CD4-positive, alpha-beta T cell treated with Interleukin-17A for 4 hours (primary cell): Measurements from ENCODE around the gene CYP3A4.
"Not testable (repeated sequence)": the region's sequence is repeated elsewhere in the genome, so short reads cannot be mapped to it uniquely, and the experiment has no call there.

Source experiments
- DNase-seq: peaks from one replicate; pipeline ENCODE4 v3.0.0-alpha.2; 2020; ENCODE audit warnings: mixed read lengths

Gene CYP3A4

DNA sequence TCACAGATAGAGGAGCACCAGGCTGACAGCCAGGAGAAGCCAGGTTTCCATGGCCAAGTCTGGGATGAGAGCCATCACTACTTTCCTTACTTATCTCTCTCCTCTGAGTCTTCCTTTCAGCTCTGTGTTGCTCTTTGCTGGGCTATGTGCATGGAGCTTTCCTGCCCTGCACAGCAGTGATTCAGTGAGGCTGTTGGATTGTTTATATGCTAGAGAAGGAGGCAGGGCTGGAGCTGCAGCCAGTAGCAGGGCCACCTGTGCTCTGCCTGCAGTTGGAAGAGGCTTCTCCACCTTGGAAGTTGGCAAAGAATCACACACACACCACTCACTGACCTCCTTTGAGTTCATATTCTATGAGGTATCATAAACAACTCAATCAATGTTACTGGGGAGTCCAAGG is at the start of gene CYP3A4:
Gene CYP3A4 (minus strand): TSS at position 178 of the 400 bp plus-strand sequence. CDS start 103 bp downstream, at position 75.
- DNase-seq: no peak

DNA sequence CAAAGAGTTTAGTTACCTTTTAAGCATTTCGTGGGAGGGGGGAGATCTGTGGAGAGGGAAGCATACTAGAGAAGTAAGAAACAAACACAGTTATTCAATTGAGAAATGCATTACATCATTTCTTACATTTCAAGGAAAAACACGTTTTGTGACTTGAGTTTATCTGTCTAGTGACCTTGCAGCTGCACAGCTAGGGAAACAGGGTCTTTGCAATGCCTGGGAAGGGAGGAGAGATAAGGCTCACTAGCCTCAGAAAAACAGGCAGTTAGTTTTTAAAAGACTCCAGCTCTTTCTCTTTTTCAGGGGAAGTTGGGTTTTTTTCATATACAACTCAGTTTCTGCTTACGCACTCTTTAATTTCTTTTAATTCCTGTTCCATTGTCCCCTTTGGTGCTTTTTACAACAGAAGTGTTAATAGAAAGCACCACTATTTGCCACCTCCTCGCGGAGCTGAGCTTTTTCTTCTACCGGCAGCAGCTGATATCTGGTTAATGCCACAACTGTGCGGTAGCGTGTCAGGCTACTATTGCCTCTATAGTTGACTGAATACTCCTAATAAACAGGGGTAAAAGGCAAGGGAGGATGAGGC is 49.4 kb upstream of the CYP3A4 start:
- DNase-seq: no peak

DNA sequence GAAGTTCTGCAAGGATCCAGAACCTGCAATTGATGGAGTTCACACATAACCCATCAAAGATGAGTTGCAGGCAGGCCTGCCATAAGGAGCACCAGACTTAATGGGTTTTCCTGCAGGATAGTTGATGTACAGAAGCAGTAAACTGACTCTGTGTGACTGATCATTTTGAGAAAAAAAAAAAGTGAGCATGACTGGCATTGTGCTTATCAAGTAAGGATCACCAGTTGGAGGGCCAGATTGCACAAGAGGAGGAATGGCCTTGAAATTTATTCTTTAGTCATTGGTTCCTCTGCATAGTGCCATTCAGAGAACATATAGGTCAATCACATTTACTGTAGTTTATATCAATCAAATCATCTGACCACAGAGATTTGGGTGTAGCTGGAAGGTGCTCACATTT is 47.6 kb upstream of the CYP3A4 start:
- no peak for DNase-seq

DNA sequence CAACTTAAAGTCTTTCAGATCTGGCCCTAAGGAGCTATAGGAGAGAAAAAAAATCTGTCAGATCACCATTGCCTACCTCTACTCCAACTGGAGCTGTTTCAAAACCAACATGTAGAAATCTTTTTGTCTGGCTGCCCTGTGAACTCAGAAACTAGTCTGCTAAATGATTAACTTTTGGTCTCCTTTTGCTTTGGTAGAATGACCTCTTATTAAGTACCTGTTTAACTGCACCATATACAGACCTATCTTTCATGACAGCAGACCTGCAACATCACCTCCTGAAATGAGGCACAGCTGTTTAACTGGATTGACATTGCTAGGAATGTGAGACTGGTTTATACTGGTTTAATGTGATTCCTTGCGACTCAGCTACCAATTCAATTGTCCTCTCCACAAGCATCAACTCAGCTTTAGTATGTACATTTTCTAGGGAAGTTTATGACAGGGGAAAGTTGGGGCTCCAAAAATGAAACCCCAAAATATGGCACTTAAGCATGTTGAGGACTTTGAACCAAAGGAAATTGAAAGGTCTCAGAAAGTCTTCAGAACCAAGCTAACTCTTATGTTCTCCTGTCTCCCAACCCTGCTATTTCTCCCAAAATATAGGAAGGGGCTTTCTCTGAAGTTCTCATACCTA is 45.7 kb upstream of the CYP3A4 start:
- no peak for DNase-seq

DNA sequence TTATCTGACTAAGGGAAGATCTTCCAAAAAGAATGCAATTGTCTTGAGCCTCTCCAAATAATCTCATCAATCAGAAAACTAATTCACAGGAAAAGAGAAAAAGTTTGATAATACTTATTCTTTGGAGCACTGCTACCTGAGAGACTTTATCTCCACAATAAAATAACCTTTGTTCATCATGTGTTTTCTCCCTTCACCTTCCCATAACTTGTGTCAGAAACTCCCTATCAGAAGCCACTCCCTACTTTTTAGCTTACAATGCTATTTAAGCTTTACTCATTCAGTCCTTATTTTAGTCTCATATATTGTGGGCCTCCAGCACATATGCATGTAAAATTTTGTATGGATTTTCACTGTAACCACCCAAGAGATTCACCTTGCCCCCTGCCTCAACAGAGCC is 44.8 kb upstream of the CYP3A4 start:
- DNase-seq: no peak

DNA sequence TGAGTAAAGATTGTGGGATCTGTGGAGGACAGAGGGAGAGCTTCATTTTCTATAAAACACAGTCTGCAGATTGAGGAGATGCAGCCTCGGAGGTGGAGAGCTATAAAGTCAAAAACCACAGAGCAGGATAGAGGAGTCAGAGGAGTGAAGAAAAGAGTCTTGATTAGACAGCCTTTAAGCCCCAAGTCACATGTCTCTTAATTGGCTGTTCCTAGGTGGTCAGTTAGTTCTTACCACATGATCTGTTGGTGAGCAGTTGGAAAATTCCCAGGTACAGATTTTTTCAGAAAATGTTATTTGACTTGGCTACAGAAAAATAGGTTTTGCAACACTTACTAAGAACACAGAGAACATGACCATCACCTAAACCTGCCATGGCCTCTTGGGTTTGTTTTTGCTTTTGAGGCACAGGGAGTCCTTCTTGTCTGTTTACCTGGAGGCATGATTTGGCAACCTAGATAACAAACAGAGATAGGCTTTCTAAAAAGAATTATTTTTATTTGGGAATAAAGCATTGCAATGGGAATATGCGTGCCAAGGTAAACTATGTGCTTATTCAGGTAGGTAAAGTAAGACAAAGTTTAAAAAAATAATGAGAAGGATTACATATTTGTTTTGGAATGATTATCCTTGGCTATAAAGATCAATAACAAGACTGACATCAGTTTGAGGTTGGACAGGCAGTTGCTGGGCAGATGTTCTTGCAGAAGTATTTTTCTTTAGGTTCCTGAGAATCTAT is 43.2 kb upstream of the CYP3A4 start:
- no peak for DNase-seq

DNA sequence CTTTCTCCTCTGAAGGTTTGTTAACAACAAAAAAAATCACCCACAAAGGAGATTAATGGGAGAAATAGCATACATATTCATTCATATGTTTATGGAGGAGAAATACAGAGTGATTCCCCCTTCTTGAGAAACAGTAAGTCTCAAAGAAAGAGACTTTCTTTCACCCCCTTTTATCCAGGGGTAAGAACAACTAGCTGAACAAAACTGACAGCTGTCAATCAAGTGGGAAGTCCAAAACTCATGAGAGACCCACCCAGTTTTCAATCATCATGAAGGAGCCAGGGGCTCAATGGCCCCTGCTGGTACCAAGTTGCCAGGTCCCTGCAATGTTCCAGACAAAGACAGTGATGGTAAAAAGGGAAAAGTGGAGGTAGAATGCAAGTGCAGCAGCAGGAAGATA is 41.9 kb upstream of the CYP3A4 start:
- DNase-seq: no peak

DNA sequence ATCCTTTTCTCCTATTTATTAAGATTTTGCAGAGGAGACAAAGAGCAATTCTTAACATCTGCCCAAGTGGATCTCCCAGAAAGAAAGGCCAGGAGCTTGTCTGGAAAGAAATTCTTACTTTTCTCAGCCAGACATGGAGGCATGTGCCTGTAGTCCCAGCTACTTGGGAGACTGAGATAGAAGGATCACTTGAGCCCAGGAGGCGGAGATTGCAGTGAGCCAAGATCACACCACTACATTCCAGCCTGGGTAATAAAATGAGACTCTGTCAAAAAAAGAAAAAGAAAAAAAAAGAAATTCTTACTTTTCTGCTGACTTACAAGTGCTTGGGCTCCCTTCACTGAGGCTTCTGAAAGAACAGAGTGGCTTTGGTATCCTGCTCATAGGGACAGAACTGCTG is 41.5 kb upstream of the CYP3A4 start:
- DNase-seq: no peak

DNA sequence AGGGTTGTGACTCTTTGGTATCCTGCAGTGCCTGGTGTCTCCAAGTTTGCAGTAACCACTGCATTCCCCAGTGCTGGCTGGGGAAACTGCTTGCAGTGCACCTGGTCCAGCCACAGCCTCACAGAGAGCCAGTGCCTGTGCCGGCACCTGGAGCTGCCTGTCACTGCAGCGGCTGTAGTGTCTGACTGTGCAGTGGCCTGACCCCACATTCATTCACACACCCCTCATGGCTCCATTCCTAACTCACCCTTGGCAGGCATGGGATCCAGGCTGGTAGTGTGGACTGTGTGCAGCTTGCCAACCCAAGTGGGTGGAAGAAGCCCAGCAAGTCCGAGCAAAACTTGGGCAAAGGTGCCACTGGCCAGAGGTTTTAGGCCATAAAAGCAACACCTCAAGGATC is 40.1 kb upstream of the CYP3A4 start:
- DNase-seq: no peak

DNA sequence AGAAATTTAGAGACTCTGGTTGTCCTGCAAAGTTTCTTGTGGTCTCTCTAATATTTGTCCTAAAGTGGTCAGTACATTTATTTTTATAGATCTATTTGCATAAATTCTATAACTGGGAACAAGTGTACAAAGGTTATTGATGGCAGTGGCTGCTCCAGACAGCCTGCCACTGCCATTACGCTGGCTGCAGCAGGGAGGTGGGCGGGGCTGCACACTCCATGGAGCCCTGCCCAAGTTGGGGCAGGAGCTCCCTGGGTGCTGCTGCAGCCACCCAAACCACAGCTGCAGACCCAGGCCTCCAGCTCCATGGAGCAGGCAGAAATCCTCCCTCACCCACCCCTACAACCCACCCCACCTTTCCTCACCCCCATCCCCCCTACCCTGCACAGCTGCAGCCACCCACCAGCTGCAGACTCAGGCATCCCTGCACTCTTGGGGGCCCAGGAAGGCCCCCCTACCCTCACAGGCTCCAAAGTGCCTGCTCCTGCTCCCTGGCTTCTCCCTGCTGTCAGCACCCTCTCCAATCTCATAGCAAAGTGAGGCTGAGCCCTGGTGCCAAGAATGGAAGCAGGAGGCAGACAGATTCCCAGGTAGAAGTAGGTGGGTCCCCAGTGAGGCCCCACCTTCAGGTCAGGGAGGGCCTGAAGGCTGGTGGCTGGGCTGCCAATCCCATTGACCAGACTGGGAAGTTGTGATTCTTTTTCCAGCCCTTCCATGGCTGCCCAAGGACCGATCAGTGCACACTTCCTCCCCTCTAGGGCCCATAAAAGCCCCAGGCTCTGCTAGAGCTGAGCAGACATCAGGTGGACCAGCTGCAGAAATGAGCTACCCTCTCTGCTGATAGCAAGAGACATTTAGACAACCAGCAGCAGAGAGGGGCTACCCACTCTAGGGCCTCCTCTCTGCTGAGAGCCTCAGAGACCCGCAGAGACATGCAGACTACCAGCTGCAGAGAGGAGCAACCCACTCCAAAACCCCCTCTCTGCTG is 39.0 kb upstream of the CYP3A4 start:
- no peak for DNase-seq

DNA sequence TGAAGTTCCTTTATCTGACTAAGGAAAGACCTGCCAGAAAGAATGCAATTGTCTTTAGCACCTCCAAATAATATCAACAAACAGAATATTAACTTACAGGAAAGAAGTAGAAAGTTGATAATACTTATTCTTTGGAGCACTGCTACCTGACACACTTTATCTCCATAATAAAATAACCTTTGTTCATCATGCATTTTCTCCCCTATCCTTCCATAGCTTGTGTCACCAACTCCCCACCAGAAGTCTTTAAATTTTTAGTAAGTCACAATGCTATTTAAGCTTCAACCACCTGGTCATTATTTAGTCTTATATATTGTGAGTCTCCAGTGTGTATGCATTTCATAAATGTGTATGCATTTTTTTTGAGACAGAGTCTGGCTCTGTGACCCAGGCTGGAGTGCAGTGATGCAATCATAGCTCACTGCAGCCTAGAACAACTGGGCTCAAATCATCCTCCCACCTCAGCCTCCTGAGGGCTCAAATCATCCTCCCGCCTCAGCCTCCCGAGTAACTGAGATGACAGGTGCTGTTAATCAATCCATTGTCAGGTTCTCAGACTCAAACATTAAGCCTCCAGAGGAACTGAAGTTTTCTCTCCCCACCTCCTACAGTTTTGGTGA is 36.5 kb upstream of the CYP3A4 start:
- no peak for DNase-seq

DNA sequence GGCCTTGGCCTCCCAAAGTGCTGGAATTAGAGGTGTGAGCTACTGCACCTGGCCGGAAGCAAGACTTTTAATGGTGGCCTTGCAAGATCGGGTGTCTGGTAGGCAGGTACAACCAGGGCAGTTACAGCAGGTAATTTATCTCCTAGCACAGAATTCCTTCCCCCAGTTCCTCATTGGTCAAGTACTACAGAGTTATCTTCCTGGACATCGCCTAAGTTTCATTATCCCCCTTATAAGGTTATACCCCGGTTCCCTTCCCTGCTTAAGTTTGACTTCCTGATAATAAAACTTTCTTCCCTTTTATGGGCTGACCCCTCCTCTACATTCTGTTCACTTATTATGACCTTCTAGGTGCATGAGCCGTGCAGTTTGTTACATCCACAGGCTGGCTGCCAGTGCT is 24.8 kb upstream of the CYP3A4 start:
- DNase-seq: no peak

DNA sequence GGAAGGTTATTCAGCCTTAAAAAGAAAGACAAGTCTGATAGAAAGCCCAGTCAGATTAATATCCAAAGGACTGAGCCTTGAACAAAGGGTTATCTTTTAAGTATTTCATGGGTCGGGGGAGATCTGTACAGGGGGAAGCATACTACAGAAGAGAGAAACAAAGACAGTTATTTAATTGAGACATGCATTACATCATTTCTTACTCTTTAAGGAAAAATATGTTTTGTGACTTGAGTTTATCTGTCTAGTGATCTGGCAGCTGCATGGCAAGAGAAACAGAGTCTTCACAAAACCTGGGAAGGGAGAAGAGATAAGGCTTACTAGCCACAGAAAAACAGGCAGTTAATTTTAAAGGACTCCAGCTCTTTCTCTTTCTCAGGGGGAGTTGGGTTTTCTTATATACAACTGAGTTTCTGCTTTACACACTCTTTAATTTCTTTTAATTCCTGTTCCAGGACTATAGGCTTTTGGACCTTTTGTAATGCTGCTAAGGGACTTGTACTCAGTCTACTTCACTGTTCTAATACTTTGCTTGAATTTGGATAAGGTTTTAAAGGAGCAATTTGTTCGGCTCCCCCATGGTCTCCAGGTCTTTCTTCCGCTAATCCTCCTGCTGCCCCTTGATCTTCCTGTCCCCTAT is 23.0 kb upstream of the CYP3A4 start:
- DNase-seq: no peak

DNA sequence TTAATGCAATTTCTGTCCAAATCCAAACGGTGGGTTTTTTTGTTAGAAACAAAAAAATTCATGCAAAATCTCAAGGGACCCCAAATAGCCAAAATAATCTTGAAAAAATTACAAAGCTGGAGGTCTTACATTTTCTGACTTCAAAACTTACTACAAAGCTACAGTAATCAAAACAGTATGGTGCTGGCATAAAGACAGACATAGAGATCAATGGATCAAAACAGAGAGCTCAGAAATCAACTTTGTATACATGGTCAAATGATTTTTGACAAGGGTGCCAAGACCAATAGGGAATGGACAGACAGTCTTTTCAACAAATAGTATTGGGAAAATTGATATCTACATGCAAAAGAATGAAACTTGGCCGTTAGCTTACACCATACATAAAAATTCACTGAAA is 21.7 kb upstream of the CYP3A4 start:
- DNase-seq: no peak

DNA sequence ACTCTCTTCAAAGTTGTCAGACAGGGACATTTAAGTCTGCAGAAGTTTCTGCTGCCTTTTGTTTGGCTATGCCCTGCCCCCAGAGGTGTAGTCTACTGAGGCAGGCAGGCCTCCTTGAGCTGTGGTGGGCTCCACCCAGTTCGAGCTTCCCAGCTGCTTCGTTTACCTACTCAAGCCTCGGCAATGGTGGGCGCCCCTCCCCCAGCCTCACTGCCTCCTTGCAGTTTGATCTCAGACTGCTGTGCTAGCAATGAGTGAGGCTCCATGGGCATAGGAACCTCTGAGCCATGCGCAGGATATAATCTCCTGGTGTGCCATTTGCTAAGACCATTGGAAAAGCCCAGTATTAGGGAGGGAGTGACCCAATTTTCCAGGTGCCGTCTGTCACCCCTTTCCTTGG is 19.1 kb upstream of the CYP3A4 start:
- DNase-seq: not testable (repeated sequence)

DNA sequence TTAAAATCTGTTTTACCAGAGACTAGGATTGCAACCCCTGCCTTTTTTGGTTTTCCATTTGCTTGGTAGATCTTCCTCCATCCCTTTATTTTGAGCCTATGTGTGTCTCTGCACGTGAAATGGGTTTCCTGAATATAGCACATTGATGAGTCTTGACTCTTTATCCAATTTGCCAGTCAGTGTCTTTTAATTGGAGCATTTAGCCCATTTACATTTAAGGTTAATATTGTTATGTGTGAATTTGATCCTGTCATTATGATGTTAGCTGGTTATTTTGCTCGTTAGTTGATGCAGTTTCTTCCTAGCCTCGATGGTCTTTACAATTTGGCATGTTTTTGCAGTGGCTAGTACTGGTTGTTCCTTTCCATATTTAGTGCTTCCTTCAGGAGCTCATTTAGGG is 17.4 kb upstream of the CYP3A4 start:
- DNase-seq: not testable (repeated sequence)

DNA sequence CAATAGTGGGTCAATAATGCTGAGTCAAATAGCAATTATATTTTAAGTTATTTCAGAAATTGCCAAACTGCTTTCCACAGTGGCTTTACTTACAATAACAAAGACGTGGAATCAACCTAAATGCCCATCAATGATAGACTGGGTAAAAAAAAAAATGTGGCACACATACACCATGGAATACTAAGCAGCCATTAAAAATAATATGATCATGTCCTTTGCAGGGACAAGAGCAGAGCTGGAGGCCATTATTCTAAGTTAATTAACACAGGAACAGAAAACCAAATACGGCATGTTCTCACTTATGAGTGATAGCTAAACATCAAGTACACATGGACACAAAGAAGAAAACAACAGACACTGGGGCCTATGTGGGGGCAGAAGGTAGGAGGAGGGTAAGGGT is 15.0 kb upstream of the CYP3A4 start:
- no peak for DNase-seq

DNA sequence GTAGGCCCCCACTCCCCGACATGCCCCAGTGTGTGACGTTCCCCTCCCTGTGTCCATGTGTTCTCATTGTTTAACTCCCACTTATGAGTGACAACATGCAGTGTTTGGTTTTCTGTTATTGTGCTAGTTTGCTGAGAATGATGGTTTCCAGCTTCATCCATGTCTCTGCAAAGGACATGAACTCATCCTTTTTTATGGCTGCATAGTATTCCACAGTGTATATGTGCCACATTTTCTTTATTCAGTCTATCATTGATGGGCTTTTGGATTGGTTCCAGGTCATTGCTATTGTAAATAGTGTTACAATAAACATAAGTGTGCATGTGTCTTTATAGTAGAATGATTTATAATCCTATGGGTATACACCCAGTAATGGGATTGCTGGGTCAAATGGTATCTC is 11.9 kb upstream of the CYP3A4 start:
- not testable (repeated sequence) for DNase-seq

DNA sequence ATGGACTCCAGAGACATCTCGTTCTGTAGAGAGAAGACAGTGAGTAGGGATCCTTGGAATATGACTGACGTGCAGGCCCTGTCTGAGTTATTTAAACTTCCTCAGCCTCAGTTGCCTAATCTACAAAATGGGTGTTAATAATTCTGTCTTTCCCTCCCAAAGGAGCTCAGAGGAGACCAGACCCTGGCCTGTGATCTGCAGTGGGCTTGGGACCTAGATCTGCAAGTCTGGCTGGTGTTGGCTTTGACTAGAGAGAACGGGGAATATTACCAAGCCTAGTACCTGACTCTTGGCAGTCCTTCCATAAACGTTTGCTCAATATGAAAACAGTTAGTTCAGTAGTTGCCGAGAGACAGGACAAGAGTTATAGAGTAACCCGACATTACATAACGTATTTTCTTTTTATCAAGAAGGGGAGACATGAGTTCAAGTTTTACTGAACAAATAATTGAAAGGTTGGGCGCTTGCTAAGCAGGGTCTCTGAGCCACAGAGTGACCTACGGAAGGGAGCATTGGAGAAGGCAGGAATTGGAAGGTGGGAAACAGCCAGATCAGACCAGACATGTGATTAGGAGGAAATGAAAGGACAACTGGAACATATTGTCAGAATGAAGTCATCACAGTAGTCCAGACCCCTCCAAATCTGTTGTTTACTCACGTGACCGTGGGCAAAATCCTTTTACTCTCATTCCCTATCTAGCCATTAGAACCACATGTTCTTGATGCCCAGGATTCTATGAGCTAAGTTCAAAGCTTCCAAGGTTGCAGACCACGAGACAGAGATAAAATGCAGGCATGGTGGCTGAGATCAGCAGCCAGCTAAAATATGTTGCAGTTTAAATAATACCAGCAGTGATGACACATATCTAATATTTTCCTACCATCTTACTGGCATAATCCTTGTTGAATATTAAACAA is 10.9 kb upstream of the CYP3A4 start:
- DNase-seq: no peak

DNA sequence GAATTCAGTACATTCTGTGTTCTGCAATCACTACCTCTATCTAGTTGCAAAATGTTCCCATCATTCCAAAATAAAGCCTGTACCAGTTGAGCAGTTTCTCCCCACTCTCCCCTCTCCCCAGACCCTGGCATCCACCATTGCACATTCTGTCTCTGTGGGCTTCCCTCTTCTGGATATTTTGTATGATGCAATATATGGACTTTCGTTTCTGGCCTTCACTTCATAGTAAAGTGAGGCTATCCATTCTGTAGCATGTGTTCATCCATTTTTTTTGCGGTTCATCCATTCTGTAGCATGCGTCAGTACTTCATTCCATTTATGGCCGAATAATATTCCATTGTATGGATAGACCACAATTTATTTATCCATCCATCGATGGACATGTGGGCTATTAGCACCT is 9.5 kb upstream of the CYP3A4 start:
- no peak for DNase-seq

DNA sequence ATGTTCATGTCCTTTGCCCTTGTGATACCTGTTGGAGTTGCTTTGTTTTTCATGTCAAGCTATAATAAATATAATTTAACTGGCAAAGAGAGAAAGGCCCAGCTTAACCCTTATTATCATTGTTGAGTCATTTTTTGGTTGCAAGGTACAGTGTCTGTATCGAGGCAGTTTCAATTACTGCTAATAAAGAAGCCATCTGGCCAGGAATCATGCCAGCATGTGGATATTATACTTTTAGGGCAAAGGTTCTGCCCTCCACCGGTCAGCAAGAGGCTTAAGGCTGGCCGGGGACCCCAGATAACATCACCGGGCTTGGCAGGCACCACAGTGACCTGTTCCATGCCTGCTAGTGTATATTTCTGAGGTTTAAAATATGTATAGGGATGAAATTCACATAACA is 9.0 kb upstream of the CYP3A4 start:
- DNase-seq: no peak
